CD14-positive monocyte (primary cell): ENCODE measurements around the gene MRNIP. TPM values are rescaled to one million over a fixed set of nuclear protein-coding genes. Genes with fewer than 3 reads are reported as not detected.

Source experiments
- DNase-seq, 3 donors: peaks; one replicate each; pipeline ENCODE4 v3.0.0-alpha.2; 2011 to 2022
- H2AFZ ChIP-seq: 2 replicates; pipeline ENCODE4 v1.6.0; 2012; ENCODE audit warnings: mild to moderate bottlenecking, low read depth, low read length, inconsistent platforms; ENCODE audit not compliant: insufficient read depth, poor library complexity, severe bottlenecking
- H3K27ac ChIP-seq, 2 donors: 1 replicate in 1 of 2; 2 replicates in 1 of 2; pipeline ENCODE4 v1.5.1; 2012 to 2013; ENCODE audit warnings: low read length in 2 of 2, control low read depth in 1 of 2, inconsistent platforms in 1 of 2, low read depth in 1 of 2, mild to moderate bottlenecking in 1 of 2
- H3K27me3 ChIP-seq, 2 donors: one replicate each; pipeline versions ENCODE4 v1.6.0 to v1.6.1; 2011 to 2013; ENCODE audit warnings: low read length in 2 of 2; ENCODE audit not compliant: control insufficient read depth in 2 of 2, insufficient read depth in 2 of 2
- H3K36me3 ChIP-seq, 2 donors: replicated peaks in 1 of 2; 1 replicate in 1 of 2; 2 replicates in 1 of 2; pipeline versions ENCODE4 v1.5.1 to v1.6.1; 2012 to 2013; ENCODE audit warnings: low read length in 2 of 2, control low read depth in 1 of 2, inconsistent platforms in 1 of 2, mild to moderate bottlenecking in 1 of 2; ENCODE audit not compliant: insufficient read depth in 2 of 2, control insufficient read depth in 1 of 2
- H3K4me1 ChIP-seq, 2 donors: 1 replicate in 1 of 2; 2 replicates in 1 of 2; pipeline versions ENCODE4 v1.5.1 to v1.6.1; 2012 to 2013; ENCODE audit warnings: low read length in 2 of 2, control low read depth in 1 of 2, inconsistent platforms in 1 of 2, mild to moderate bottlenecking in 1 of 2, moderate library complexity in 1 of 2; ENCODE audit not compliant: insufficient read depth in 2 of 2, control insufficient read depth in 1 of 2
- H3K4me2 ChIP-seq: replicated peaks from 2 replicates; pipeline ENCODE3; 2012; ENCODE audit warnings: low read length, moderate library complexity, mild to moderate bottlenecking; ENCODE audit not compliant: poor library complexity, severe bottlenecking; ENCODE audit errors: extremely low read depth
- H3K4me3 ChIP-seq, 3 experiments: fragments of 200-600 bp in 1 of 3; sonication (generic) in 1 of 3; replicated peaks in 1 of 3; 1 replicate in 2 of 3; 2 replicates in 1 of 3; pipeline ENCODE4 v1.5.1; 2011 to 2013; ENCODE audit warnings: low read length in 3 of 3, mild to moderate bottlenecking in 3 of 3, control low read depth in 2 of 3, low read depth in 2 of 3, inconsistent platforms in 1 of 3, moderate library complexity in 1 of 3
- H3K79me2 ChIP-seq: 2 replicates; pipeline ENCODE4 v1.6.0; 2012; ENCODE audit warnings: mild to moderate bottlenecking, control low read depth, inconsistent platforms, low read length, moderate library complexity; ENCODE audit not compliant: insufficient read depth
- H3K9ac ChIP-seq: 2 replicates; pipeline ENCODE4 v1.6.0; 2017; ENCODE audit warnings: low read length, mild to moderate bottlenecking; ENCODE audit not compliant: insufficient read depth, poor library complexity, severe bottlenecking
- H3K9me3 ChIP-seq, 2 donors: replicated peaks in 1 of 2; 1 replicate in 1 of 2; 2 replicates in 1 of 2; pipeline versions ENCODE4 v1.5.1 to v1.6.1; 2012 to 2013; ENCODE audit warnings: low read length in 2 of 2, control low read depth in 1 of 2; ENCODE audit not compliant: control insufficient read depth in 1 of 2, insufficient read depth in 1 of 2
- H4K20me1 ChIP-seq: 2 replicates; pipeline ENCODE4 v1.6.0; 2012; ENCODE audit warnings: mild to moderate bottlenecking, low read length, control low read depth, moderate library complexity; ENCODE audit not compliant: insufficient read depth
- H3K27ac Mint-ChIP-seq, 7 donors: one replicate each; pipeline ENCODE4 v1.8.0; 2020; ENCODE audit warnings: mild to moderate bottlenecking in 7 of 7, mixed read lengths in 7 of 7, moderate library complexity in 6 of 7, inconsistent platforms in 2 of 7
- H3K27me3 Mint-ChIP-seq, 3 donors: one replicate each; pipeline ENCODE4 v1.8.0; 2021 to 2022; ENCODE audit warnings: low read depth in 3 of 3, mild to moderate bottlenecking in 3 of 3, mixed read lengths in 3 of 3, moderate library complexity in 3 of 3, inconsistent platforms in 1 of 3
- H3K36me3 Mint-ChIP-seq, 2 donors: one replicate each; pipeline ENCODE4 v1.8.0; 2020; ENCODE audit warnings: mixed read lengths in 2 of 2, inconsistent platforms in 1 of 2, mild to moderate bottlenecking in 1 of 2
- H3K4me1 Mint-ChIP-seq: one replicate; pipeline ENCODE4 v1.8.0; 2020; ENCODE audit warnings: mild to moderate bottlenecking, mixed read lengths
- H3K4me3 Mint-ChIP-seq, 2 donors: one replicate each; pipeline ENCODE4 v1.8.0; 2020; ENCODE audit warnings: mild to moderate bottlenecking in 2 of 2, mixed read lengths in 2 of 2, moderate library complexity in 1 of 2
- H3K9me3 Mint-ChIP-seq, 7 donors: one replicate each; pipeline ENCODE4 v1.8.0; 2020 to 2022; ENCODE audit warnings: mixed read lengths in 7 of 7, mild to moderate bottlenecking in 6 of 7, moderate library complexity in 6 of 7, inconsistent platforms in 2 of 7
- WGBS: methylation state at CpG from one replicate; pipeline ENCODE4 v1.1.5; 2013; ENCODE audit warnings: missing lambda C conversion rate; ENCODE audit not compliant: insufficient coverage; 5-methylcytosine and 5-hydroxymethylcytosine counted together
- intact Hi-C, 2 donors: fragments of 100-400 bp; cut with micrococcal nuclease; formaldehyde crosslinking; loops; one replicate each; pipeline versions ENCODE4 v1.15.0 to v1.15.1; 2023
- polyA plus RNA-seq, 3 donors: library from polyadenylated mRNA; depleted of rRNA in 1 of 3; unstranded in 2 of 3; stranded (reverse) in 1 of 3; fragments of 300-500 nt in 2 of 3; fragments of >200 nt in 1 of 3; fragmentation: Illumina TruSeq in 2 of 3; gene quantifications; 1 replicate in 2 of 3; 2 replicates in 1 of 3; pipeline ENCODE4 v1.2.3, GENCODE V29; 2012 to 2021
- TF ChIP-seq, protein P1 (sequence below): fragments of 200-600 bp; IDR thresholded peaks from one replicate; pipeline ENCODE4 v1.8.0; 2022; ENCODE audit warnings: antibody characterized with exemption, mild to moderate bottlenecking

MRNIP gene
- polyA plus RNA-seq, 3 donors = 1.2 to 23.0 (median 1.4) TPM

DNA sequence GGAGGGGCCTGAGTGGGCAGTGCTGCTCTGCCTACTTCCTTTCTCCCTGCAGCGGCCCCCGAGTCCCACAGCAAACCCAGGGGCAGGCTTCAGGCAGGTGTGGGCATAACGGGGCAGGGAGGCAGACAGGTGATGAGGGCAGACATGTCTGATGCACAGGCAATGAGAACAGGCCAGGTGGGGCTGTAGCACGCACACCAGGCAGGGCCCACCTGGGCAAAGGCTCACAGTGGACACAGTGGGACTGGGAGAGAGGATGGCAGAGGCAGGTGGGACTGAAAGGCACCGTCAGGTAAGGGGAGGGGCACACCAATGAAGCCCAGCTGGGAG is 59.0 kb downstream of the MRNIP start:
- Histone ChIP-seq H3K9me3 (no peaks in the 10 kb centered on the region), H3K4me1 (peaks cover 44 to 53% of the 10 kb centered on the region in 2 donors), H3K79me2 (peaks cover 30% of the 10 kb centered on the region), H3K4me3 (no peak overlapping the region), H2AFZ (no peak overlapping the region), H3K36me3 (peaks cover 38 to 47% of the 10 kb centered on the region in 2 donors), H3K27me3 (no peaks in the 10 kb centered on the region), H3K4me2 (no peak overlapping the region), H4K20me1 (peaks cover 88% of the 10 kb centered on the region), H3K27ac (no peak overlapping the region), H3K9ac (no peak overlapping the region)
- H3K4me1 Mint-ChIP-seq = peaks cover 37% of the 10 kb centered on the region
- DNase-seq = no peak
- TF ChIP-seq, protein P1, sequence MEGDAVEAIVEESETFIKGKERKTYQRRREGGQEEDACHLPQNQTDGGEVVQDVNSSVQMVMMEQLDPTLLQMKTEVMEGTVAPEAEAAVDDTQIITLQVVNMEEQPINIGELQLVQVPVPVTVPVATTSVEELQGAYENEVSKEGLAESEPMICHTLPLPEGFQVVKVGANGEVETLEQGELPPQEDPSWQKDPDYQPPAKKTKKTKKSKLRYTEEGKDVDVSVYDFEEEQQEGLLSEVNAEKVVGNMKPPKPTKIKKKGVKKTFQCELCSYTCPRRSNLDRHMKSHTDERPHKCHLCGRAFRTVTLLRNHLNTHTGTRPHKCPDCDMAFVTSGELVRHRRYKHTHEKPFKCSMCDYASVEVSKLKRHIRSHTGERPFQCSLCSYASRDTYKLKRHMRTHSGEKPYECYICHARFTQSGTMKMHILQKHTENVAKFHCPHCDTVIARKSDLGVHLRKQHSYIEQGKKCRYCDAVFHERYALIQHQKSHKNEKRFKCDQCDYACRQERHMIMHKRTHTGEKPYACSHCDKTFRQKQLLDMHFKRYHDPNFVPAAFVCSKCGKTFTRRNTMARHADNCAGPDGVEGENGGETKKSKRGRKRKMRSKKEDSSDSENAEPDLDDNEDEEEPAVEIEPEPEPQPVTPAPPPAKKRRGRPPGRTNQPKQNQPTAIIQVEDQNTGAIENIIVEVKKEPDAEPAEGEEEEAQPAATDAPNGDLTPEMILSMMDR = no peak
- peaks cover 44 to 45% of the 10 kb centered on the region in 2 donors for H3K36me3 Mint-ChIP-seq
- no peak overlapping the region for H3K4me3 Mint-ChIP-seq
- H3K27ac Mint-ChIP-seq = peak overlapping the region in 1 of 7 donors; percentile 50
- intact Hi-C loops = loop anchor here in 1 of 2 donors (5.0 to 10.0 kb wide), 2 partner anchors 65 to 177 kb away; partner anchors contain the start of genes HNRNPH1 and MAML1
- peaks cover 0 to 2% (median 2%) of the 10 kb centered on the region in 3 donors for H3K27me3 Mint-ChIP-seq
- WGBS = 100% methylated on average over 5 of the region's 5 CpGs
- no peaks in the 10 kb centered on the region for H3K9me3 Mint-ChIP-seq

- Mint-ChIP-seq H3K27me3 (peaks cover 0 to 2% (median 2%) of the 10 kb centered on the region in 3 donors), H3K27ac (peak overlapping the region in 1 of 7 donors; percentile 50), H3K4me1 (peaks cover 37% of the 10 kb centered on the region), H3K36me3 (peaks cover 44 to 45% of the 10 kb centered on the region in 2 donors), H3K9me3 (no peaks in the 10 kb centered on the region), H3K4me3 (no peak overlapping the region)
- no peaks in the 10 kb centered on the region for H3K9me3 ChIP-seq
- peaks cover 38 to 47% of the 10 kb centered on the region in 2 donors for H3K36me3 ChIP-seq
- peaks cover 88% of the 10 kb centered on the region for H4K20me1 ChIP-seq
- DNase-seq = no peak
- intact Hi-C loops = loop anchor here in 1 of 2 donors (5.0 to 10.0 kb wide), 2 partner anchors 64 to 177 kb away; partner anchors contain the start of genes HNRNPH1 and MAML1
- H3K9ac ChIP-seq = no peak overlapping the region
- peaks cover 44 to 53% of the 10 kb centered on the region in 2 donors for H3K4me1 ChIP-seq
- H3K27ac ChIP-seq = no peak overlapping the region
- H3K4me2 ChIP-seq = no peak overlapping the region
- no peaks in the 10 kb centered on the region for H3K27me3 ChIP-seq
- TF ChIP-seq, protein P1 = no peak
- WGBS = 96% methylated on average over 31 of the region's 36 CpGs
- H3K4me3 ChIP-seq = no peak overlapping the region
- H2AFZ ChIP-seq = no peak overlapping the region
- H3K79me2 ChIP-seq = peaks cover 25% of the 10 kb centered on the region
These were observed 59.6 kb downstream of the MRNIP start for GRCh38 chr5:179798771-179799643.
